ENCODE results near the gene ATXN1L.
"Not testable (repeated sequence)": the region's sequence is repeated elsewhere in the genome, so short reads cannot be mapped to it uniquely, and the experiment has no call there.

ATXN1L gene, protein sequence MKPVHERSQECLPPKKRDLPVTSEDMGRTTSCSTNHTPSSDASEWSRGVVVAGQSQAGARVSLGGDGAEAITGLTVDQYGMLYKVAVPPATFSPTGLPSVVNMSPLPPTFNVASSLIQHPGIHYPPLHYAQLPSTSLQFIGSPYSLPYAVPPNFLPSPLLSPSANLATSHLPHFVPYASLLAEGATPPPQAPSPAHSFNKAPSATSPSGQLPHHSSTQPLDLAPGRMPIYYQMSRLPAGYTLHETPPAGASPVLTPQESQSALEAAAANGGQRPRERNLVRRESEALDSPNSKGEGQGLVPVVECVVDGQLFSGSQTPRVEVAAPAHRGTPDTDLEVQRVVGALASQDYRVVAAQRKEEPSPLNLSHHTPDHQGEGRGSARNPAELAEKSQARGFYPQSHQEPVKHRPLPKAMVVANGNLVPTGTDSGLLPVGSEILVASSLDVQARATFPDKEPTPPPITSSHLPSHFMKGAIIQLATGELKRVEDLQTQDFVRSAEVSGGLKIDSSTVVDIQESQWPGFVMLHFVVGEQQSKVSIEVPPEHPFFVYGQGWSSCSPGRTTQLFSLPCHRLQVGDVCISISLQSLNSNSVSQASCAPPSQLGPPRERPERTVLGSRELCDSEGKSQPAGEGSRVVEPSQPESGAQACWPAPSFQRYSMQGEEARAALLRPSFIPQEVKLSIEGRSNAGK

DNA sequence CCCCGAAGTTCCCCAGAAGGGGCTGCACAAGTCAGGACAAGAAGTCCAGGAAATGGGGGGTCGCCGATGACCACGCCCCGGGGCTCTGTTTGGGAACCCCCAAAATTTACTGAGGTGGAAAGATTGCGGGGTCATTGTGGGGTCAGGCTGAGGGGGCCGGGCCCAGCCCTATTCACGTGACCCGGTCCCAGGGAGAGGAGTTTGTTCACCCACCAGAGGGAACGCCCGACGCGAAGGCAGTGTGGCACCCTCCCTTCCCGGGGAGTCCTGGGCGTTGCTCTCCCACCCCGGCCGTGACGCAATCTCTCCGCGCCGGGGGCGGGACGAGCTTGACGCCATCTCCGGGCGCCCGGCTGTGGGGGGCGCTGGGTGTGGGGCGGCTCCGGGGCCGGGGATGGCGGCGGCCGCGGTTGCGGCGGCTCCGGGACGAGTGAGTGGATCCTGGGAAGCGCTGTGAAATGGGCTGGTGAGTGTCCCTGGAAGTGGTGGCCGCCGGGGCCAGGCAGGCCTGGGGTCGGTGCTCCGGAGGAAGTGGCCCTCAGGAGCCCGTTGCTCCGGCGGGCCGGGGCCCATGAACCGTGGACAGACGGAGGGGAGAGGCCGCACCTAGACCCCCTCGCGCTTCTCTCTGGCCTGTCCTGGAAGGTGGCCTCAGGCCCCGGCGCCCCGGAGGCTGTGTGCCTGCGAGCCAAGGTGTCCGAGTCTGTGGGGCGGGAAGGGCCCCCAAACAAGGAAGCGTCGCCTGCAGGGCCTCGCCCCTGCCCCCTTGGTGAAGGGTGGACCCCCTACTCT lies at the start of gene ATXN1L:
TSS of gene ATXN1L (plus strand) at position 338 of the 792 bp plus-strand sequence. CDS start 3,765 bp downstream, outside the sequence.
- H3K4me3 ChIP-seq (ENCODE audit: low read depth, low read length), result peak within 1 kb of the TSS; percentile 96

DNA sequence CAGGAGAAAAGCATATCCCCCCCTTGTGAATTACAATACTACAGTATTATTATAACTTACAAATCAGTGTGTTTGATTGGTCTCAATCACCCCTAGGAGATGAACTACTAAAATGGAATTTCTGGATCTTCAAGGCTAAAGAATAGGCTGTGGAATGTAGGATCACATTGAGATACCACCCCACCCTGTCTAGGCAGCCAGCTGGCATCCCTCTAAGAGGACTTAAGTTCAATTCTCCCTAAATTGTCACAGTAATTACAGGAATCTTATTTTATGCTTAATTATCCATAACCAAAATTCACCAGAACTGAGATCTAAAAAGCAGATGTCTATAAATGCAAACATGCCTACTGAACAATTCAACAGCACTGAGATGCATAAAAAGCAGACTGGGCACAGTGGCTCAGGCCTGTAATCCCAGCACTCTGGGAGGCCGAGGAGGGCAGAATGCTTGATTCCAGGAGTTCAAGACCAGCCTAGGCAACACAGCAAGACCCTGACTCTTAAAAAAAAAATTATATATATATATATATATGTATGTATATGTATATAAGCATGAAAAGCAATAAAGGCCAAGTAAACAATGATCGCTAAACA lies 49.2 kb upstream of the ATXN1L start:
- no peak overlapping the region for H3K4me3 ChIP-seq (ENCODE audit: low read depth, low read length)

DNA sequence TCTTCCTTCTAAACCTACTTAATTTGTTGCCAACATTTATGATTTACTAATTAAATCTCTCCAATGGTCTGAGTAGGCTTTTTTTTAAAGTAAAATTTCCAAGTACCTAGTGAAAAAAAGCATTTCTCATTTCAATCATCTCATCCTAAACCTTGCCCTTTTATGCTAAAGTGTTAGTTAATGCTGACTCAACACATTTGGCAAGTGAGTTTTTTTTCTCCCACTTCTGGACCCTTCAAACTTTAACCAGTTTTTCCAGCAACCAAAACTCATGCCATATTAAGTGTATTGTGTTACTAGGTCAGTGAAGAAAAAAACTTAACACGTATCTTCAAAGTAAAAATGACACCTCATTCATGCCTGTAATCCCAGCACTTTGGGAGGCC lies 42.5 kb upstream of the ATXN1L start:
- H3K4me3 ChIP-seq (ENCODE audit: low read depth, low read length), result no peak overlapping the region

DNA sequence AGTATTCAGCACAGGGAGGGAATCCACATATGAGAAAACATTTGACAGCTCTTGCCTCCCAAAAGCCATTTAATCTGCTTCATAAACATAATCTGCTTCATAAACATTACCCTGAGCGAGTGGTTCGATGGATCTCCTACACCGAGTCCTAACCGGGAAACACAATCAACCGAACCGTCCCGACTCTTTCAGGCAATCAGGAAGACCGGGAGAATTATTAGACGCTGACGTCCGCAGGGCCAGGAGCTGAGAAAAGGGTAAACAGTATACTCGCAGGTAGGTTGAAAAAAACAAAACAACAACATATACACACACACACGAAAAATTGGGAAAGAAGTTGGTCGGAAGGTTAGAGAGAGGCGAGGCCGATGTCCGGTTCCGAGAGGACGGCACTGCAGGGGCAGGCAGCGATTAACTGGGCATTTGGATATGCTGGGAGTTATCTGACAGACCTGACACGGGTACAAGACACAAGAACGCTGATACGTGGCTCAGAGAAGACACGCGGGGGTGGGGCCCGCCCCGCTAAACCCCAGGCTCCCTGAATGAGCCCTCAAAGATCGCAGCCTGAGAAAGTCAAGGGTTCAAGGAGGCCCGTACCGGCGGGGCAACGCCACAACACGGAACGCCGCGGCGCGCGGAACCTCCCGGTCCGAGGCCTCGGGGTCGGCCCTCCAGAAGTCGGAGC lies 37.7 kb upstream of the ATXN1L start:
- peak overlapping the region; percentile 96 for H3K4me3 ChIP-seq (ENCODE audit: low read depth, low read length)

DNA sequence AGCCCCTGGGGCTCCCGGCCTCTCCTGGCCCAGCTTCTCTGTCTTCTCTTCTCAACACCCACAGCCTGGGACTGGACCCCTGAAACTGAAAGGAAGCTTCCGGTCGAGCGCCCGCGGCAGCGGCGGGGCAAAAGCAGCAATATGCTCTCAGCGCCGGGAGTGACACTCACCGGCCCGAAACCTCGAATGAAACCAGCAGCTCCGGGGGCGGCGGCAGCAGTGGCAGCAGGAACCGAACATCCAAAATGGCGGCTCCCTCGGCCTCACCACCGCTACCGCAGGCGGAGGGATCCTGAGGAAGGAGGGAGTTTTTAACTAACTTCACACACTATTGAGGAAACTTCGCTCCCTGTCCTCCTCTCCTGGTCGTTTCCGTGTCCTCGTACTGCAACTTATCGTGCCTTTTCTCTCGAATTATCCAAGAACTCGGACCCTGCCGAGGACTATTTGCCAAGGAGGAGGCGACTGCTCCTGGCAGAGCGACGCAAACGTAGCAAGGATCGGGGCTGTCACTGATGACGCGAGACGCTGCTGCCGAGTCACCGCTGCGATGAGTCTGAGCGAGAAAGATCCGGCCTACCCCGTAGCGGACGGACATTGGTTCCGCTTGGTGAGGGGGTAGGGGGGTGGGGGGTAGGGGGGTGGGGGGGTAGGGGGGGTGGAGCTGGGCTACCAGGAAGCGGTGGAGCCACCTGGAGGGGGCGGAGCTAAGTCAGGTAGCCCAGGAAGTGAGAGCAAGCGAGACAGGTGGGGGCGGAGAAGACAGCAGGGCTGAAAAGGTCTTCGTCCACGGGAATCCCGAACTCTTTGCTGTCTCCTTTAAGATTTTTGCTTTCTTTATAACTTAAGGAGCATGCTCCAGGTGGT lies 37.0 kb upstream of the ATXN1L start, which contains the start of gene AP1G1:
TSS of gene AP1G1 (minus strand) at position 242 of the 867 bp plus-strand sequence. CDS start 19,355 bp downstream, outside the sequence.
- peak within 1 kb of the TSS; percentile 96 for H3K4me3 ChIP-seq (ENCODE audit: low read depth, low read length)

DNA sequence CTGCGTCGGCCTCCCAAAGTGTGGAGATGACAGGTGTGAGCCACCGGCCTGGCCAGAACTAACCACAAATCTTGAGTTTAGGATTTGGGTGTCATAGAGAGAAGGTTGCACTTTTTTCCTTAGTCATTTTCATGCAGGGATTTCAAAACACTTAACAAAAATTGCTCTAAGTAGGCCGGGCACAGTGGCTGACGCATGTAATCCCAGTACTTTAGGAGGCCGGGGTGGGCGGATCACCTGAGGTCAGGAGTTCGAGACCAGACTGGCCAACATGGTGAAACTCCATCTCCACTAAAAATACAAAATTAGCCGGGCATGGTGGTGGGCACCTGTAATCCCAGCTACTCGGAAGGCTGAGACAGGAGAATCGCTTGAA lies 35.6 kb upstream of the ATXN1L start:
- not testable (repeated sequence) for H3K4me3 ChIP-seq (ENCODE audit: low read depth, low read length)

DNA sequence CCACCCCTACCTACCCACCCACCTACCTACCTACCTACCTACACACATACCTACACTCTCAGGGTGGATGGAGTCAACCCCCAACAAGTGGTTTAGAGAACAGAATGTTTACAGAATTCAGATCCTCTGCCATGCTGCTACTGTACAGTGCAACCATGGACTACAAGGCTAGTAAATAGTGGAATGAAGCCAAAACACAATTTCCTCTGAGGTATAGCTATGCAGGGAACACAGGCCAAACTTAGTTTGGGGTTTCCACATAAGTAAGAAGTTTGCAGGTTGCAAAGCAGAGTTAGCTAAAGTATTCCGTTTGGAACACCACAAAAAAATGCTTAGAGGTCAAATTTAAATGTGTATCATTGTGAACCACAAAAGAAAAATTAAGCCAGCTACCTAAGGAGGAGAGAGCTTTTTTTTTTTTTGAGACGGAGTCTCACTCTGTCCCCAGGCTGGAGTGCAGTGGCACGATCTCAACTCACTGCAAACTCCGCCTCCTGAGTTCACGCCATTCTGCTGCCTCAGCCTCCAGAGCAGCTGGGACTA lies 34.4 kb upstream of the ATXN1L start:
- no peak overlapping the region for H3K4me3 ChIP-seq (ENCODE audit: low read depth, low read length)

DNA sequence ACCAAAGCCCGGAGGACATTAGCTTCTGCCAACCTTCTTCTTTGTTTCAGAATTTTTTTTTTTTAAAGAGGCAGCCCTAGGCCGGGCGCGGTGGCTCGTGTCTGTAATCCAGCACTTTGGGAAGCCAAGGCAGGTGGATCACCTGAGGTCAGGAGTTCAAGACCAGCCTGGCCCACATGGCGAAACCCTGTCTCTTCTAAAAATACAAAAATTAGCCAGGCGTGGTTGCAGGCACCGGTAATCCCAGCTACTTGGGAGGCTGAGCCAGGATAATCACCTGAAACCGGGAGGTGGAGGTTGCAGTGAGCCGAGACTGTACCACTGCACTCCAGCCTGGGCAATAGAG lies 28.6 kb upstream of the ATXN1L start:
- not testable (repeated sequence) for H3K4me3 ChIP-seq (ENCODE audit: low read depth, low read length)

DNA sequence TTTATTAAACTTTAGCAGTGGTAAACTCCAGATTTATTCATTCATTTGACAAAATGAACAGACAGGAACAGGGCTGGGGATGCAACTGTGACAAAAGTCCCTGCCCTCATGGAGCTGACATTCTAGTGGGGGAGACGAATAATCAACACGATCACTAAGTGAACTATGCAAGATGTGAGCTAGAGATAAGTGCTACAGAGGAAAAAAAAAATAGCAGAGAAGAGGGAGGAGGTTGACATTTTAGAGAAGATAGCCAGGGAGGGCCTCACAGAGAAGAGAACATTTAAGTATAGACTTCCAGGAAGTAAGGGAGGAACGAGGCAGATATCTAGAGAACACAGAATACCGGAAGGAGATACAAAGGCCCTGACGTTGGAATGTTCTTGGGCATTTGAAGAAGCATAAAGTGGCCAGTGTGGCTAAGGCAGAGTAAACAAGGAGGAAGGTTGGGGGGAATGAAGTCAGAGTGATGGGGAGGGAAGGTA lies 19.2 kb upstream of the ATXN1L start:
- H3K4me3 ChIP-seq (ENCODE audit: low read depth, low read length), result no peak overlapping the region

DNA sequence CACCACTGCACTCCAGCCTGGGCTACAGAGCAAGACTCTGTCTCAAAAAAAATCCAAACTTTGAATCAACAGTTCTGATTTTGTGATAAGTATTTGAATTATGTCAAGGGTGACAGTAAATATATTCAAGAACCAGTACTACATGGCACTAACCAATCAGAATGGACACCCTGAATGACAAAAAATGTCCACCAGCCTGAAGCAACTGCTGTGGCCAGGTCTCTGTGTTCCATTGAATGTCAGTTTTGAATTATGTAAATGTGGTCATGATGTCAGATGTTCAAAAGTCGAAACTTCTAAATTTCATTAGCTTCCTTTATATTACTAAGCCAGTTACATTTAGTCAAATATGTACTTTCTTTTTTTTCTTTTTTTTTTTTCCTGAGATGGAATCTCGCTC lies 15.4 kb upstream of the ATXN1L start:
- H3K4me3 ChIP-seq (ENCODE audit: low read depth, low read length), result no peak overlapping the region

DNA sequence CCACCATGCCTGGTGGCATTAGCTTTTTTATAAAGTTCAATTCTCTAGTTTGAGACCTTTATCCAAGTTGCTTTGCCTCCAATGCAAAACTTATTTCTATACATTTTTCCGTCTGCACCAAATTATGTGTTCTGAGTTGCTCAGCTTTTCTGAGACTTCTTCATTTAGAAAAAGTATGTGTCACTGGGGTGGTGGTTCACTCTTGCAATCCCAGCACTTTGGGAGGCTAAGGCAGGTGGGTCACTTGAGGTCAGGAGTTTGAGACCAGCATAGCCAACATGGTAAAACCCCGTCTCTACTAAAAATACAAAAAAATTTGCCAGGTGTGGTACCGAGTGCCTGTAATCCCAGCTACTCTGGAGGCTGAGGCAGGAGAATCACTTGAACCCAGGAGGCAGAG lies 14.1 kb upstream of the ATXN1L start:
- not testable (repeated sequence) for H3K4me3 ChIP-seq (ENCODE audit: low read depth, low read length)

DNA sequence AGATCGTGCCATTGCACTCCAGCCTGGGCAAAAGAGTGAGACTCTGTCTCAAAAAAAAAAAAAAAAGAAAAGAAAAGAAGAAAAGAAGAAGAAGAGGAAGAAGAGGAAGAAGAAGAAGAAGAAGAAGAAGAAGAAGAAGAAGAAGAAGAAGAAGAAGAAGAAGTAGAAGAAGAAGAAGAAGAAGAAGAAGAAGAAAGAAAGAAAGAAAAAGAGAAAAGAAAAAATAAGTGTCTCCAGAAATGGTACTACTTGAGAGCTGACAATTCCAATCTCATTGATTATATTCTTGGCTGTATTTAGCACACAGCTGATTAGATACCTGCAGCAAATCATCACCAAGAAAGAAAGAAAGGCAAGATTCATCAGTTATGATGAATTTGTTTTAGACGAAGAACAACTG lies 13.7 kb upstream of the ATXN1L start:
- H3K4me3 ChIP-seq (ENCODE audit: low read depth, low read length), result not testable (repeated sequence)

DNA sequence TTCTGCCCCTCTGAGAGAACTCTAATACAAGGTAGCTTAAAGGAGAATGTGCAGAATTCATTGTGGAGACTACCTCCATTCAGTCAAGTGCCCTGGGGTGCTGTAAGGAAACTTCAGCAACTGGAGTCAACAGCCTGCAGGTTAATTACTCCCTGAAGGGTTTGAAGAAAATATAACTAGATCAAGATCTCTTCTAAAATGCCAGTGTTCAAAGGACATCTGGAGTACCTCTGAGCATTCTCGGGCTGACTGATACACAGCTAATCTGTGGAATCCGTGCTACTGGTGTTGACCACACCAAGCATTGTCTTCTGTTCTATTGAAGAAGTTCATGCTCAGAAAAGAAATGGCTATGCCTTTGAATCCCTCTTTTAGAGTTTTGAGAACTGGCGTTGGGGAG lies 11.5 kb upstream of the ATXN1L start:
- H3K4me3 ChIP-seq (ENCODE audit: low read depth, low read length), result no peak overlapping the region

DNA sequence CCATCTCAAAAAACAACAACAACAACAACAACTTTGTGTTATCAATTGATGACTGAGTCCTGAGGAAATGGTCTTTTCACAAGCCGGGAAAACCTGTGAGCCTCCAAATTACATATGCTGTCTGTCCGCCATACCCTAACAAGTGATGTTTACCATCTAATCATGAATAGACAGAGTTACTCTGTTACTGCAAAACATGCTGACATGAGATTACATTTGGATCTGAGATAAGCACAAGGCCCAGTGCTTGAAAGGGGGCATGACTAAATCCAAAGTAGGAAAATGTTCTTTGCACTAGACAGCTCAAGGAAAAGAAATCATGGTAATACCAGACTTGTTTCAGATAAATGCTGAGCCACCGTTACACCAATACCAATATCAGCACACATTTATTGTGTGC lies 8.6 kb upstream of the ATXN1L start:
- no peak overlapping the region for H3K4me3 ChIP-seq (ENCODE audit: low read depth, low read length)

DNA sequence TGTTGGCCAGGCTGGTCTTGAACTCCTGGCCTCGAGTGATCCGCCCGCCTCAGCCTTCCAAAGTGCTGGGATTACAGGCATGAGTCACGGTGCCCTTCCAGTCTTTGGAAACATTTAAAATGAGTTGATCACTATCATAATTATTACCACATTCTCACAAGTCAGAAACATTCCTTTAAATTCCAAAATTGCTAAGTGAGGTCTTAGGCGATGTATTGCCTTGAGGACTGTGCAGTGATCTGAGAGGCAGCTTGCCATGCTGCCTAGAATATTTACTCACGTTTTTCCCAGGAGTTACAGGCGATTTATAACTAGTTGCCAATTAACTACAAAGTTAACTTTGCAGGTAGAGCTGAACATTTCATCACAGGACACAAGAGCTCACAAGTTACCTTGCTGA lies 5.7 kb upstream of the ATXN1L start:
- H3K4me3 ChIP-seq (ENCODE audit: low read depth, low read length), result no peak overlapping the region

DNA sequence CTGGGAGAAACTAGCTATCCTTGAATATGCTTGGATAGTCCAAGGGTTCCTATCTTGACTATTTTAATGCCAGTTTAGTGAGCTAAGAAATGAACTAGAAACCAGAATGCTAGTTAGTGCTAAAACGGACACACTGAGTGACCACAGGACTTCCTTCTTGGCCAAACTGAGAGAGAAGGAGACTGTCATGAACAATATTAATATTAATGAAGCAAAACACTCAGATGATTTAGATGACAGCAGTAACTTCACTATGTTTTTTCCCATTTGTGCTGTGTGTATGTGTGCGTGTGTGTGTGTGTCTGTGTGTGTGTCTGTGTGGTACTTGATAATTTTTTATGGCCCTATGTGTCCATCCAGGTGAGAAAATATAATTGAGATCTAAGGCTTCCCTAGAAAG lies 2.2 kb upstream of the ATXN1L start:
- H3K4me3 ChIP-seq (ENCODE audit: low read depth, low read length), result no peak overlapping the region

DNA sequence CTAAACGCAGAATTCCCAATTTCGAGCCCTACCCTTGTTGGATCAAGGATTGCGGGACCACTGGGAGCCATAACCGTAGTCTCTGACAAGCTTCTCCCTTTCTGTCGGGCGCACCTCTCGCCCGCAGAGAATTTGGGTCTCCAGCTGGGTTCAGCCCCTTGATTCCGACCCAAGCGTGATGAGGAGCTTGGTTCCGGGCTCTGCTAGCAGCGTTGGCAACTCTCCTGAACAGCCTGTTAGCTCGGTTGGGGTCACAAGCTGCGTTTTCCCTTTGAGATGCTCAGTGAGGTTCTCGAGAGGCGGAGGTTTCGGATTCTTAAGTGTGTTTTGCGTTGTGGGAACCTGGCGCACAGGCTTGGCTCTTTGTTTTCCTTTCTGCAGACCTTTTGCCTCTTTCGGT lies 655 bp downstream of the ATXN1L start:
- peak overlapping the region; percentile 96 for H3K4me3 ChIP-seq (ENCODE audit: low read depth, low read length)

DNA sequence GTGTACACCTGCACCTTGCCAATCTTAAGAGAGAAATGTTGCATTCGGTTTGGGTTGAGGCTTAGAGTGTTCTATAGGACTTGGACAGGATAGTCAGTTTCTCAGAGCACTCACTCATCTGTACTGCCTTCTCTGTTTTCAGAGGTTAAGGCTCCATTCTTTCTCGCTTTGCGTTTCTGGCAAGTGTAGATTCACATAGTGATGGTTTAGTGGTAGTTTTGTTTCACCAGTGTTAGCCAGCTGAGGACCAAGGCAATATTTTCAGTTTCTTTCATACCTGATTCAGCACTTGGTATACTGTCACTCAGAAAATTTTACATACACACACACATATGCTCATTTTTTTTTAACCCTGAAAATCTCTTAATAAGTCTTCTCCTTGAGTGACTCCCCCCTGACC lies 1.3 kb downstream of the ATXN1L start:
- peak overlapping the region; percentile 96 for H3K4me3 ChIP-seq (ENCODE audit: low read depth, low read length)

DNA sequence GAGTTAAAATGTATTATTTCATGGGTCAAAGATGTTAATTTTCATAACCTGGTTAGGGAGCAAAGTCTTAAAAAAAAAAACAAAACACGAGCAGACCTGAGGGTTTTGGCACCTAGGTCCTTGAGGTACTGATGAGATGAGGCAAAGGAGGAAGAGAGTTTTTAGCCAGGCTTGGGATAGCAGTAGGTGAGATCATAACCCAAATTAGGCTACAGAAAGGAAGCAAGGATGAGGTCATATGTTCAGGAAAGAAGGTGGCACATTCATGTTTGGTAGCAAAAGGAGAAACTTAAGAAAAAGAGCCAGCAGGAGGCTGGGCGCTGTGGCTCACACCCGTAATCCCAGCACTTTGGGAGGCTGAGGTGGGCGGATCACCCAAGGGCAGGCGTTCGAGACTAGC lies 2.8 kb downstream of the ATXN1L start:
- H3K4me3 ChIP-seq (ENCODE audit: low read depth, low read length), result no peak overlapping the region

Measured in iPS-11a (cell line).